Measurements from ENCODE around the gene CD207. TPM values are rescaled to one million over a fixed set of nuclear protein-coding genes. Genes with fewer than 3 reads are reported as not detected.

The CD207 gene
- total RNA-seq (2021; fragmentation: NEBNext Ultra II Directional; extraction: Animal tissue kit (Norgen Biotek cat#: 25700)) (not detected in 2 replicates), polyA plus RNA-seq (2011; rRNA removed) (not detected in 2 replicates), polyA minus RNA-seq (2011; rRNA and poly(A)+ RNA removed) (not detected in 2 replicates)
- not detected for polyA plus RNA-seq (2011; cell fraction: cytosol; rRNA removed)
- polyA plus RNA-seq (2011; cell fraction: nucleus; rRNA removed), result not detected
- not detected in 4 replicates for polyA plus RNA-seq (2012, experiment 1 of 2)
- not detected for polyA plus RNA-seq (2012, experiment 2 of 2)
- not detected for polyA plus RNA-seq (2013, experiment 1 of 2)
- polyA plus RNA-seq (2013, experiment 2 of 2), result not detected
- polyA minus RNA-seq (2011; cell fraction: cytosol; rRNA and poly(A)+ RNA removed), result not detected
- polyA minus RNA-seq (2011; cell fraction: nucleus; rRNA and poly(A)+ RNA removed), result not detected
- long read RNA-seq, experiment 1, result 0 reads
- long read RNA-seq, experiment 2, result 0 reads

DNA sequence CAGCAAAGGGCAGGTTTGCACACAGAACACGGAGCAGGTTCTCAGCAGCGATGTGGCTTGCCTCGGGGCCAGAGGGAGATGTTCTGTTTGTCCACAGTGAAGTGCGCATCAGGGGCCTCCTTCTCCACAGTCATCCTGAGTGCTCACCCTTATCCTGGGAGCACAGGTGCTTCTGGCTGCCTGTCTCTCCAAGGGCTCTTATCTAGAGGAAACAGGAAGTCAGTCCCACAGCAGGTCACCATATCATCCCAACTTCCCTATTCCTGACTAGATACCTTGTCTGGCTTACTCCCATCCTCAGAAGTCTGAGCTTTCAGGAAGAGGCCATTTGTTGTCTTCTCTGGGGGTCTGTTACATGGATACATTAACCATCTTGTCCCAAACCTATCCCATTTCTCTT is at the start of gene CD207:
Gene CD207 (minus strand): TSS at position 174 of the 400 bp plus-strand sequence. CDS start 40 bp downstream, at position 134.
- Histone ChIP-seq H2BK15ac (ENCODE audit: low read length) (no peak within 1 kb of the TSS), H4K20me1 (replicated peaks in 1 of 2; ENCODE audit: control insufficient read depth in 1 of 2, insufficient read depth in 2 of 2, low read length in 2 of 2) (no peaks in the 10 kb centered on the region), H3K79me2 (ENCODE audit: control insufficient read depth in 1 of 2, insufficient read depth in 2 of 2, low read length in 2 of 2) (no peaks in the 10 kb centered on the region), H2BK5ac (ENCODE audit: low read depth, low read length) (no peak within 1 kb of the TSS), H2AFZ (ENCODE audit: low read length) (no peak within 1 kb of the TSS), H3K27ac (ENCODE audit: low read depth, low read length) (no peak within 1 kb of the TSS), H3K27me3 (replicated peaks in 1 of 4; ENCODE audit: control insufficient read depth in 3 of 4, extremely low read depth in 1 of 4, insufficient read depth in 3 of 4, low read length in 3 of 4) (peaks cover 0 to 2% (median under 1%) of the 10 kb centered on the region in 4 experiments; a peak in 2 of 7 replicates), H3K56ac (replicated peaks; ENCODE audit: insufficient read length, low read depth, low read length) (no peak within 1 kb of the TSS), H3K9me3 (ENCODE audit: insufficient read depth in 2 of 2, low read depth in 1 of 2, low read length in 1 of 2) (no peaks in the 10 kb centered on the region), H3K79me1 (ENCODE audit: low read depth, low read length) (no peaks in the 10 kb centered on the region), H3K4me3 (ENCODE audit: extremely low read depth in 1 of 4, insufficient read depth in 2 of 4, low read depth in 3 of 4, low read length in 4 of 4) (no peak within 1 kb of the TSS), H3K4me2 (ENCODE audit: insufficient read depth in 1 of 2, low read depth in 2 of 2, low read length in 2 of 2) (no peak within 1 kb of the TSS), H2BK120ac (replicated peaks; ENCODE audit: low read depth, low read length) (no peak within 1 kb of the TSS), H2BK20ac (ENCODE audit: low read length) (no peak within 1 kb of the TSS), H3K9ac (replicated peaks in 1 of 4; ENCODE audit: extremely low read depth in 1 of 4, low read depth in 3 of 4, low read length in 3 of 4) (no peak within 1 kb of the TSS), H3K4ac (replicated peaks; ENCODE audit: insufficient read length, low read depth, low read length) (no peak within 1 kb of the TSS), H3K23me2 (ENCODE audit: low read depth, low read length) (no peaks in the 10 kb centered on the region), H2AK5ac (ENCODE audit: low read depth, low read length) (no peak within 1 kb of the TSS), H3K23ac (ENCODE audit: insufficient read length) (no peak within 1 kb of the TSS), H2BK12ac (ENCODE audit: low read depth, low read length) (no peak within 1 kb of the TSS), H4K5ac (ENCODE audit: insufficient read length, low read depth, low read length) (no peak within 1 kb of the TSS), H3K14ac (ENCODE audit: insufficient read length) (no peak within 1 kb of the TSS), H3K18ac (ENCODE audit: extremely low read depth, low read length) (no peak within 1 kb of the TSS), H4K91ac (replicated peaks; ENCODE audit: insufficient read length, low read length) (no peak within 1 kb of the TSS), H4K8ac (ENCODE audit: extremely low read depth, insufficient read depth, low read length) (no peak within 1 kb of the TSS), H3K36me3 (ENCODE audit: control insufficient read depth in 2 of 4, insufficient read depth in 4 of 4, low read length in 3 of 4) (no peaks in the 10 kb centered on the region), H3K4me1 (replicated peaks in 1 of 4; ENCODE audit: control insufficient read depth in 3 of 4, insufficient read depth in 4 of 4, low read length in 3 of 4) (no peaks in the 10 kb centered on the region)
- FAIRE-seq (no peak), DNase-seq (ENCODE audit: low read depth in 1 of 2, low spot score in 2 of 2) (no peak)
- WGBS, 2 experiments (ENCODE audit: extremely low coverage in 1 of 2, insufficient coverage in 1 of 2, insufficient read length in 1 of 2, insufficient replicate concordance in 2 of 2, low coverage in 1 of 2, low lambda C conversion rate in 2 of 2, missing lambda C conversion rate in 1 of 2), result 95% methylated on average over 4 of the region's 4 CpGs; no CpG with 5 or more reads in 1 of the 2 experiments
- ChIA-PET CTCF (ENCODE audit: partially characterized antibody) (interaction anchor here (0.8 to 1.6 kb wide), 2 partner anchors 67 to 112 kb away, joined by 3 read pairs; partner anchors contain the start of gene ADD2), POLR2A (ENCODE audit: partially characterized antibody) (no interaction called here)
- TF ChIP-seq ASH2L (IDR thresholded peaks at IDR 0.05; ENCODE audit: low read length) (no peak), BACH1 (IDR thresholded peaks at IDR 0.05; ENCODE audit: low read length) (no peak), SP4 (IDR thresholded peaks at IDR 0.05; ENCODE audit: low read length) (no peak), TAF1 (IDR thresholded peaks at IDR 0.05; ENCODE audit: low read depth, low read length) (no peak), TEAD4 (IDR thresholded peaks at IDR 0.05; ENCODE audit: low read depth, low read length) (no peak), ZNF274 (IDR thresholded peaks at IDR 0.05; ENCODE audit: borderline replicate concordance, extremely low read depth, low read length) (no peak), SRF (IDR thresholded peaks at IDR 0.05; ENCODE audit: low read depth, low read length) (no peak), CEBPB (IDR thresholded peaks at IDR 0.05; ENCODE audit: low read depth, low read length) (no peak), TAF7 (optimal IDR thresholded peaks at IDR 0.05; ENCODE audit: borderline replicate concordance, low read depth, low read length) (no peak), RBBP5 (IDR thresholded peaks at IDR 0.05; ENCODE audit: borderline replicate concordance, low read depth, low read length) (no peak)

Measured in H1 (cell line).